ENCODE results near the gene TBC1D30.
A peak's percentile ranks its signal among the peaks of the same experiment; 100 is the strongest.
"Not testable (repeated sequence)": the region's sequence is repeated elsewhere in the genome, so short reads cannot be mapped to it uniquely, and the experiment has no call there.

TBC1D30 gene

DNA sequence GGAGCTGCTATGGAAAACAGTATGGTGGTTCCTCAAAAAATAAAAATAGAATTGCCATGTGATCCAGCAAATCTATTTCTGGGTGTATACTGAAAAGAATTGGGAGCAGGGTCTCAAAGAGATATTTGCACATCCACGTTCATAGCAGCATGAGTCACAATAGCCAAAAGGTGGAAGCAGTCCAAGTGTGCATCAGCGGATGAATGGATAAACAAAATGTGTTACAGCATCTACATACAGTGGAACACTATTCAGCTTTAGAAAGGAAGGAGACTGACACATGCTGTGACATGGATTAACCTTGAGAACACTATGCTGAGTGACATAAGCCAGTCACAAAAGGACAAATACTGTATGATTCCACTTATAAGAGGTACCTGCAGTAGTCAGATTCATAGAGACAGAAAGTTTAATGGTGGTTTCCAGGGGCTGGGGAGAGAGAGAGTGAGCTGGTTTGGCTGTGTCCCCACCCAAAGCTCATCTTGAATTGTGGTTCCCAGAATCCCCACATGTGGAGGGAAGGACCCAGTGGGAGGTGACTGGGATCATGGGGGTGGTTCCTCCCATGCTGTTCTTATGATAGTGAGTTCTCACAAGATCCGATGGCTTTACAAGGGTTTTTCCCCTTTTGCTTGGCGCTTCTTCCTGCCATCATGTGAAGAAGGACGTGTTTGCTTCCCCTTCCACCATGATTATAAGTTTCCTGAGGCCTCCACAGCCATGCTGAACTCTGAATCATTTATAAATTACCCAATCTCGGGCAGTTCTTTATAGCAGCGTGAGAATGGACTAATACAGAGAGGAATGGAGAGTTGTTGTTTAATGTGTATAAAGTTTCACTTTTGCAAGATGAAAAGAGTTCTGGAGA is 17.6 kb upstream of the TBC1D30 start:
- DNase-seq (ENCODE audit: low read depth) = no peak

- no peak for DNase-seq (ENCODE audit: low read depth)
Measured at GRCh38 chr12:64808110-64808509, 16.3 kb upstream of the TBC1D30 start.

DNA sequence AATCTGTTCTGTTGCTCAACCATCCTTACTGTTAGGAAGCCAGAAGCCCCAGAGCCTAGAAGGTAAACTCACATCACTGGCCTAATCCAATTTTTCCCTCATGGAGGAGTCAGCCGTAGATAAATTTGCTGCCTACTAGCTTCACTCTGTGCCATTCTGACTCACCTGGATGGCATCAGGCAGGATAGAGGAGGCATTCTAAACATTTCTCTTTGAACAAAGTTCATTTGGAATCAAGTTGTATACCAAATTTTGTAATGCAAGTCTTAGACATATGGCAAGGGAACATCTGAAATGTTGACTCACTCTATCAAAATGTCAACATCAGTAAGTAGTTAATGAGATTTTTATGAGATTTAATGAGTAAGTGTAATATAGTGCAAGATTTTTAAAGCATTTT is 13.6 kb upstream of the TBC1D30 start:
- no peak for DNase-seq (ENCODE audit: low read depth)

DNA sequence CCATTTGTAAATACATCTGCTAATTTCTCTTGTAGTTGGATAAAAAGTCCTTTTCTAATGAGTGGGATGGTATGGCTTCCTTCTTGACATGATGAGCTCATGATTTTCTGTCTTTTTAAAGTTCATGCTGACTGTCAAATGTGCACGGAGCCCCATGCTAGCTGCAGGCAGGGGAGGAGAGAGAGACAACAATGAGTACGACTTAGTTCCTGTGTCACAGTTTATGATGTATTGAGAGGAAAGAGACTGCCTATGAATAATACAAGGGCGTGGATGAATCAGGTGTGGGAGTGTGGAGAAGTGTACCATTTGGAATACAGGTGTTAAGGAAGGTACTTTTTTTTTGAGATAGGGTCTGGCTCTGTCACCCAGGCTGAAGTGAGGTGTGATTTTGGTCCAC is 10.7 kb upstream of the TBC1D30 start:
- no peak for DNase-seq (ENCODE audit: low read depth)

GRCh38 chr12:64814432-64814831 is 10.0 kb upstream of the TBC1D30 start:
- DNase-seq (ENCODE audit: low read depth) = no peak

DNA sequence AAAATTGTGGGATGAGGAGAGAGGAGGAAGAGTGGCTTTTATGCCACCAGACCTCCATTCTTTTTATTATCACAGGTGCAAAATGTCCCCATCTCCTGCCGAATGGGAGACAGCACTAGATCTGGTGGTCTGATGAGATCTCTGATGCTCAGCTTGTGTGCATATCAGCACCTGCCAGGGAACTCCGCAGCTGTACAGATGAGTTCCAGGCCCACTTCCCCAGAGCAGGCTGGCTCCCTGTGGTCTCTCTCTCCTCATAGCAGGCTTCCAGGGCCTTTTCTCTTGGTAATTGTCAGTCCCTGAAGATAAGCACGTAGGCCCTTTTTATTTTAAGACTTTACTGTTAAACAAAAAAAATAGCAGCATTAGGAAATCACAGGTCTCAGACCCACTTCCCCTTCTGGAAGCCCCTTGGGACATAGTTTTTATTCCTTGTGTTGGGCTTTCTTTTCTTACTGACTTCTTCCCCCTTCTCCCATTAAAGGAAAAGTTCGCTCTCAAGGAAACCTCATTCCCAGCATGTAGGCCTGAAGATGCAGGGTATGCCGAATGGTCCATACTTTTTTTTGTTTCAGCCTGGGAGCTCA is 4.5 kb upstream of the TBC1D30 start:
- no peak for DNase-seq (ENCODE audit: low read depth)

DNA sequence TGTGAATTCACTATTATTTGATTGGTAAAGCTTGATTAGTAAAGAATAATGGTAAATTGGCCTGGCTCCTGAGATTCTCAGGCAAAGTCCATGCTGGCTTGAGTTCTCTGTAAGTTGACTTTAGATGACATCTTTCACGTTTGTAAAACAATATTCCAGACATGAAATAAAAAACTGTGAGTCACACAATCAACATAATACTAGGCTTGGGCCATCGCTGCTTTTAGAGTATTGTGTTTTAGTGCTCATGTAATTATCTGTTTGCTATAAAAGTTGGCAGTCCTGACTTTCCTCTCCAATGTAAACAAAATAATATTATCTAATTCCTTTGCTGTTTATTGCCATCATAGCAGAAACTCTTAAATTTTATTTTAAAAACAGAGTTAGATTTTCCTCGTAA is 3.9 kb upstream of the TBC1D30 start:
- DNase-seq (ENCODE audit: low read depth) = no peak

DNA sequence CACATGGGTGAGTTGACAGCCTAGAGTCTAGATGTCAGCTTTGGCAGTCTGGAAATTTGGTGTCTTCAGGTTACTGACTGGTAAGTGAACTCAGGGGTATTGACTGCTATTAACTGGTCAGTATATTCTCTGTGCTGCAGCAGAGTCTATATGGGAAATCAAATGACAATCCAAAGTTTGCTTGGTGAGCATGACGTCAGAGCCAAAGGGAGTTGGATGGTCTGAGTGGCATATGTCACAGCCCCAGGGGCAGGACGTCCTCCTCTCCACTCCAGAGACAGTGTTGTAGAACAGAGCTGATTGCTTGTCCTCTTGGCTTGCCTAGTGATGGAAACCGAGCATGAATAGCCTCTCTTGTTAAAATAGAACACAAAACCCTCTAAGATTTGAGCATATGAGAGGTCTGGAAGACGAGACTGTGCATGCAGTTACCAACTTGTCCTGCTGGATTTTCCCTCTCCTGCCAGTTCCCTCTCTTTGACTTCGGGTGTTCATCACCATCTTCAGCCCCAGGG is 3.3 kb upstream of the TBC1D30 start:
- no peak for DNase-seq (ENCODE audit: low read depth)

DNA sequence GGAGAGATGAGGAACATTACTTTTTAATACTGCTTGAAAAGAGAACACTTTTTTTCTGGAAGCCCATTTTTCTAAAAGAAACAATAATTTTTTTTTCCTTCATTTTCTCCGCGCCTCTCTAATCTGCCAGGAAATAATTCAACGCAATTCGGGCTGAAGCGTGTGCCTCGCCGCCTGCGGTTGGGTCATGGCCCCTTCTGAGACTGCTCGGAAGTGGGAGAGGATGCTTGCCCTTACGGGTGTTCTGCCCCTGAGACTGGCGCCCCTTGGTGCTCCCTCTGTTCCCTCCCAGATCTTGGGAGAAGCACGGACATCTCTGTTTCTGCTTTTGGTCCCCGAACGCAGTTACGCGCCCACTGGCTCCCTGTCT is 332 bp upstream of the TBC1D30 start:
- DNase-seq (ENCODE audit: low read depth) = no peak

GRCh38 chr12:64825143-64826021 is 935 bp downstream of the TBC1D30 start:
- no peak for DNase-seq (ENCODE audit: low read depth)

DNA sequence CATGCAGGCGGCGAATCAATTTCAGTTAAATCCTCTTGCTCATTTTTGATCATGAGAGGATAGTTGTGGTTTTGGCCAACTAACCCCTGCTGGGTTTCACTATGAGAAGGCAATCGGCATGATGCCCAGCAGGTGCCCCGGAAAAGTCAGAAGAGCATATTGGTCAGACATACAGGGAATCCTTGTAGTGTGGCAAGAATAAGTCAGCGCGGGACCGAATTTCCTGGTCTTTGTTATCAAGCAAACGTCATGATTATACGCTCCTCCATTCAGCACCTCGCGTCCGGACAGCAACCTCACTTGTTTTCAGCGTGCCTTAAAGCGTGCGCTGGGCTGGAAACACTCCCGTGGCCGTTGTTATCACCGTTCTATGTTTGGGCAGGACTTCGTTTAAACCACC is 1.8 kb downstream of the TBC1D30 start:
- peak; percentile 43 for DNase-seq (ENCODE audit: low read depth)

GRCh38 chr12:64828713-64829112 is 4.3 kb downstream of the TBC1D30 start:
- no peak for DNase-seq (ENCODE audit: low read depth)

GRCh38 chr12:64833928-64834327 is 9.5 kb downstream of the TBC1D30 start:
- DNase-seq (ENCODE audit: low read depth) = no peak

DNA sequence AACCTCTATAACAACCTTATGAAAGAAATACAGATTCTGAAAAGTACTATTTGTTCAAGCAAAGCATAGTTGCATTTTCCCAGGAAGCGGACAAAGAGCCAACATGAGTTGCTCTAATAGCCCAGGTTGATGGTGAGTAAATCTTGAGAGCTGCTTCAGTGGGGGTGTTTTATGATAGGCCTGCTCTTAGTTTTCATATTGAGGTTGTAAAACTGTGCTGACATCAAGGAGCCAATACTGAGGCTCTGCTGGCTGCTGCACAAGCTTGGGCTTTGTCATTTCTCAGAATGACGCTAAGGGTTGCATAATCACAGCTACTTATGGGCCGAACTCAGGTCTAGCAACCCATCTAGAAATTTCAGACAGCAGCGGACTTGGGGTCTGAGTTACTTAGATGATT is 11.5 kb downstream of the TBC1D30 start:
- no peak for DNase-seq (ENCODE audit: low read depth)

DNA sequence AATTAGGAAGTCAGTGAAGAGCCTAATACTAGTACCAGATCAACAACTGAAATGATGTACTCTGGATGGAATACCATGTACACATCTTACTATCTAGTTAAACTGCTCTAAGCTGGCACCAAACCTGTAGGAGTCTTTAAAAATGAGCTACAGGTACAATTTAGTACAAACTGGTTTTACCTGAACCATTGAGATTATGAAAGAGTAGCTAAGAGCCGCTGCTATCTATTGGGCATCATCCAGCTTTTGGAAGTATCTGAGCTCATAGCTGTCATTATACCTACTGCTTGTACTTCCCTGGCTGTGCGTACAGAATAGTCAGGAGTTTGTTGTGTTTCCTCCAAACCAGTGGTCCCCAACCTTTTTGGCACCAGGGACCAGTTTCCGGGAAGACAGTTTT is 12.4 kb downstream of the TBC1D30 start:
- no peak for DNase-seq (ENCODE audit: low read depth)

DNA sequence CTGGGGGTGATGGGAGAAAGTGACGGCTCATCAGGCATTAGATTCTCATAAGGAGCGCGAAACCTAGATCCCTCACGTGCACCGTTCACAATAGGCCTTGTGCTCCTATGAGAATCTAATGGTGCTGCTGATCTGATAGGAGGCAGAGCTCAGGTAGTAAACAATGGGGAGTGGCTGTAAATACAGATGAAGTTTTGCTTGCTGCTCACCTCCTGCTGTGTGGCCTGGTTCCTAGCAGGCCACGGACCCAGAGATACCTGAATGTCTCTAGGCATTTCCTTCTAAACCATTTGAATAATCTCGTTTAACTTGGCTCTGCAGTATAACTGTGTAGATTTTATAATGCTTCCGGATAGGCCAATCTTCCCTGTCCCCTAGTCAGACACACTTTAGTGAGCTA is 13.0 kb downstream of the TBC1D30 start:
- DNase-seq (ENCODE audit: low read depth) = no peak

DNA sequence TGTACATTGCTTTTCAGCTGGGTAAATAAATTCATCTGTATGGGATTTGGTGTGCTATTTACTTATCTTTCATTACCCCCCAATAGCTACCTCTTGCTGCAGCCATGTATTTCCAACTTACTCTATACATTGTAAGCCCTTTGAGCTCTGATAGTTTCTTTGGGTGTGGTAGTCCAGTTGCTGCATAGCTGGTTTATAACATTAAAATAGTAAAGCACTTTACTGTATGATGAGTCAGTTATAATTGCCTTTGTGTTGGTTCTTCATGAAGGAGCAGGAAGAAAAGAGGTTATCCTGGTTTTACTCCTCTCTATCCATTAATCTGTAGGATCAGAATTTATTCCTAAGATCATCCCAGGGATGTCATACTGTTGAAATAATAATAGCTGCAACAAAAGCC is 15.7 kb downstream of the TBC1D30 start:
- no peak for DNase-seq (ENCODE audit: low read depth)

DNA sequence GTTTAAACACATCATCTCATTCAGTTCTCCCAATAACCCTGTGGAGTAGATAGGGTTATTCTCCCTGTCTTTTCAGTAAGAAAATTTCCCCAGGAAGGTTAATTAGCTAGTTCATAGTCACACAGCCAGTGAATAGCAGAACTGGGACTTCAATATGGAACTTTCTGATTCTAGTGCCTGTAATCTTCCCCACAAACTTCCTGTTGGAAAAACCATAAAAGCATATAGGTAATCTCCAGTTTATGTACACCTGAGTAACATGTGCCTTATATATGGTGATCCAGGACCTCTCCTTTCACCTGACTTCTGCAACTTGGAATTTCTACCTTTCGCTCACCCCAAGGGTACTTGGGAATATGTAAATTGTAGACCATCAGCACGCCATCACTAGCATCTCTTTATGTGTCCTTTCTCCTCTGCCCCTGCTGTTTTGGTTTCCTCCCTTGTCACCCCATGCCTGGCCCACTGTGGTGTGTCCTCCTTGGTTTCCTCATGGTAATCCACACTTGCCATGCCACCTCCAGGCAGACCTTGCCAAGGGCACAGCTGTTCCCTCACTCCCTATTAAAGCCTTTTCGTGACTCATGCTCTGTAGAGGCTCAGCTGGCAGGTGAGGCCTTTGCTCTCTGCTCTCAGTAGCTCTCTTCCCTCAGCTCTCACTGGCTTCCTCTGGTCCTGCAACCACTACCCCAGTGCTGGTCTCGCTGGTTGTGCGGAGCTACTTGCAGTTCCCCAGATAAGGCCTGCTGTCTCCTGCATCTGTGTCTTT is 16.7 kb downstream of the TBC1D30 start:
- no peak for DNase-seq (ENCODE audit: low read depth)

GRCh38 chr12:64848409-64848808 is 24.0 kb downstream of the TBC1D30 start:
- not testable (repeated sequence) for DNase-seq (ENCODE audit: low read depth)

DNA sequence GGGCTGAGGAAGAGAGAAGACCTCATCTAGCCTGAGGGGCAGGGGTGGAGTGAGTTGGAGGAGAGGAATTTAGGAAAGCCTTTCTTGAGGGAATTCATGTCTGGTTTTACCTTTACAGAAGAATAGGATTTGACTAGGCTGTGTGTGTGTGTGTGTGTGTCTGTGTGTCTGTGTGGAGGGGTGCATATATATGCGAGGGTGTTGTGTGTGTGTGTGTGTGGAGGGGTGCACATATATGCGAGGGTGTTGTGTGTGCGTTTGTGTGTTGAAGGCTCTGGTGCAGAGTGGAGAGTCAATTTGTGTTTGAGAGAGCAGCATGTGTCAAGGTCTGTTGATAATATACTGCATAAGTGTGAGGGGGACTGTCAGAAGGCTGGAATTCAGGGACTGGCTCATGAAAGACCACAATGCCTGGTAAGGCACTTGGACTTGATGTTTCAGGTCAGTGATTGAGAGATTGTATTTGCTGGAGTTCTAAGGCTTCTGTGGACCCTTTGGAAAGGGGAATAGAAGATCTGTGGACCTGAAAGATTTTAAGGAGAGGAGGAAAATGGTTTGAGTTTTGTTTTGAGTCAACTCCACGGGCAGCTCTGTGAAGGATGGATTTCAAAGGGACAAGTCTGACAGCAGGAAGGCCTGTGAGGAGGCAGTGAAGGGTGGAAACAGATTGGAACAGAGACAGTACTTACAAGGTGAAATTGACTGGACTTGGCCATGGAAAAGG is 34.6 kb downstream of the TBC1D30 start:
- no peak for DNase-seq (ENCODE audit: low read depth)

DNA sequence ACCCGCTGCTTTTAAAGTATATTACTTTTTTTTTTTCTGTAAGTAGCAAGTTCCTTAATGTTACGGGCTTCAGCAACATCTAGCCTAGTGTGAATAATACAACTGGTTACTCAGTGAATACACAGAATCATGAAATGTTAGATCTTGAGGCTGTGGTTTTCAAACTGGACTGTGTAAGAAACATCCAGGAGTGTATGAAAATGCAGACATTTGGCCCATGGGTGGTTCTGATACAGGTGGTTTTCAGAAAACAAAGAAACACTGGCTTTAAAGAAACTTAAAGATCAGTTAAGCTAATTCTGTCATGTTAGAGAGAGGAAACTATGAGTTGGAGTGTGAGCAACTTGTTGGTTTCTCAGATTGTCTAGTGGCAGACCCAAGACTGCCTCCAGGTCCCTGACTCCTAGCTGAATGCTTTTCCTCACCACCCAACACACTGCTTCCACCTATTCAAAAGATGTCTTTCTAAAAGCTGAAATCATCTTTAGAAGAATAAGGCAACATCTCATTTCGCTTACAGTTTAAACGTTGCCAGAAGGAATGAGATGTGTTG is 36.1 kb downstream of the TBC1D30 start:
- DNase-seq (ENCODE audit: low read depth) = no peak
